Parathyroid adenoma (tissue), 2 donors: ENCODE results near the gene HMGB1.
"Not testable (repeated sequence)": the region's sequence is repeated elsewhere in the genome, so short reads cannot be mapped to it uniquely, and the experiment has no call there.

ENCODE experiments used
- H2AFZ ChIP-seq: fragments of 300-600 bp; sonication (generic); one replicate; pipeline ENCODE4 v1.7.0; 2017; ENCODE audit warnings: antibody characterized with exemption, mild to moderate bottlenecking
- H3K27ac ChIP-seq: fragments of 300-600 bp; sonication (generic); one replicate; pipeline ENCODE4 v1.7.0; 2017
- H3K27me3 ChIP-seq: fragments of 300-600 bp; sonication (generic); one replicate; pipeline ENCODE4 v1.7.0; 2017; ENCODE audit warnings: low read length; ENCODE audit not compliant: control insufficient read depth, insufficient read depth
- H3K36me3 ChIP-seq: fragments of 300-600 bp; sonication (generic); one replicate; pipeline ENCODE4 v1.7.0; 2017; ENCODE audit warnings: low read length; ENCODE audit not compliant: control insufficient read depth, insufficient read depth
- H3K4me1 ChIP-seq: fragments of 300-600 bp; sonication (generic); one replicate; pipeline ENCODE4 v1.7.0; 2017; ENCODE audit warnings: control low read depth
- H3K4me2 ChIP-seq: fragments of 300-600 bp; sonication (generic); one replicate; pipeline ENCODE4 v1.7.0; 2017; ENCODE audit warnings: low read length
- H3K4me3 ChIP-seq: fragments of 300-600 bp; sonication (generic); one replicate; pipeline ENCODE4 v1.7.0; 2017; ENCODE audit warnings: low read depth, low read length
- H3K79me2 ChIP-seq: fragments of 300-600 bp; sonication (generic); one replicate; pipeline ENCODE4 v1.7.0; 2017; ENCODE audit warnings: control low read depth
- H3K9ac ChIP-seq: fragments of 300-600 bp; sonication (generic); one replicate; pipeline ENCODE4 v1.7.0; 2017; ENCODE audit warnings: mild to moderate bottlenecking
- H3K9me3 ChIP-seq: fragments of 300-600 bp; sonication (generic); one replicate; pipeline ENCODE4 v1.7.0; 2017; ENCODE audit warnings: low read length; ENCODE audit not compliant: control insufficient read depth
- CTCF ChIP-seq: fragments of 300-600 bp; sonication (generic); IDR thresholded peaks from one replicate; pipeline ENCODE4 v1.7.0; 2017; ENCODE audit warnings: antibody characterized with exemption, mild to moderate bottlenecking
- donor health status: primary hyperparathyroidism.

The HMGB1 gene

GRCh38 chr13:30446126-30446500, 19.6 kb downstream of the HMGB1 start:
- Histone ChIP-seq H3K36me3 (no peaks in the 10 kb centered on the region), H3K4me1 (no peaks in the 10 kb centered on the region), H3K4me2 (peak overlapping the region; percentile 31), H3K4me3 (no peak overlapping the region), H3K9me3 (no peaks in the 10 kb centered on the region), H3K9ac (no peak overlapping the region), H2AFZ (peak overlapping the region; percentile 50), H3K27me3 (no peaks in the 10 kb centered on the region), H3K79me2 (no peaks in the 10 kb centered on the region), H3K27ac (peak overlapping the region; percentile 51)
- TF ChIP-seq CTCF: no peak

GRCh38 chr13:30443957-30444404, 21.8 kb downstream of the HMGB1 start:
- Histone ChIP-seq H2AFZ (no peak overlapping the region), H3K9ac (no peak overlapping the region), H3K4me2 (no peak overlapping the region), H3K4me3 (no peak overlapping the region), H3K27me3 (no peaks in the 10 kb centered on the region), H3K36me3 (no peaks in the 10 kb centered on the region), H3K4me1 (no peaks in the 10 kb centered on the region), H3K27ac (no peak overlapping the region), H3K9me3 (no peaks in the 10 kb centered on the region), H3K79me2 (no peaks in the 10 kb centered on the region)
- no peak for TF ChIP-seq CTCF

GRCh38 chr13:30443491-30443890, 22.2 kb downstream of the HMGB1 start:
- not testable (repeated sequence) for H3K4me2 ChIP-seq, H3K4me3 ChIP-seq, H3K79me2 ChIP-seq, H3K9ac ChIP-seq, H3K4me1 ChIP-seq, H3K27me3 ChIP-seq, H3K36me3 ChIP-seq, H2AFZ ChIP-seq, H3K27ac ChIP-seq, H3K9me3 ChIP-seq

GRCh38 chr13:30442926-30443325, 22.8 kb downstream of the HMGB1 start:
- no peak for TF ChIP-seq CTCF
- H3K4me2 ChIP-seq: no peak overlapping the region
- H3K9ac ChIP-seq: no peak overlapping the region

GRCh38 chr13:30440910-30441703, 24.6 kb downstream of the HMGB1 start:
- Histone ChIP-seq H3K79me2 (no peaks in the 10 kb centered on the region), H3K9me3 (no peaks in the 10 kb centered on the region), H3K4me1 (no peaks in the 10 kb centered on the region), H3K27ac (no peak overlapping the region), H3K4me2 (no peak overlapping the region), H2AFZ (no peak overlapping the region), H3K9ac (no peak overlapping the region), H3K36me3 (no peaks in the 10 kb centered on the region), H3K4me3 (no peak overlapping the region), H3K27me3 (no peaks in the 10 kb centered on the region)
- TF ChIP-seq CTCF: no peak

More at GRCh38 chr13:30442926-30443325, 22.8 kb downstream of the HMGB1 start:
- Histone ChIP-seq H3K36me3 (no peaks in the 10 kb centered on the region), H3K79me2 (no peaks in the 10 kb centered on the region), H3K4me3 (no peak overlapping the region), H3K27ac (no peak overlapping the region), H3K27me3 (no peaks in the 10 kb centered on the region), H3K4me1 (no peaks in the 10 kb centered on the region), H2AFZ (no peak overlapping the region), H3K9me3 (no peaks in the 10 kb centered on the region)
